ENCODE data around the gene LAPTM5. TPM values are rescaled to one million over a fixed set of nuclear protein-coding genes. Genes with fewer than 3 reads are reported as not detected.

The LAPTM5 gene
- polyA plus RNA-seq, 3 donors = 1,019 to 1,669 (median 1,153) TPM

DNA sequence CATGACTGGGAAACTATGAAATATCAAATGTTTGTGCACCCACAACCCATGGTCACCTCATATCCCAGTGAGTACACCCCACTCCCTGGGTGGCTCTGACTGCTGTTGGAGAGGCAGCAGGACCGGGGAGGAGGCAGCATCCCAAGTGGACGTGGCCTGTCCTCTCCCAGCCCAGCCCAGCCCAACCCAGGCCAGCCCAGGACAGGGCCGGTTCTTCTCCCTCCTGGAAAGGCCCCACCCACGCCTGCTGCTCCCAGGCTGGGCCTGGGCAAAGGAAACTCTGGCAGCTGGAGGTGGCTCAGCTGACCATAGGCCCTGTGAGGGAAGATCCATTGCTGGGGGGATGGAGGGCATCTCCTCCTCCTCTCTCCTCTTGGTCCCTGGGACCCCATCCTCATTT, 53.3 kb downstream of the LAPTM5 start:
- Histone ChIP-seq H3K36me3 (replicated peaks in 1 of 2; ENCODE audit: control insufficient read depth in 1 of 2, insufficient read depth in 2 of 2, low read length in 2 of 2) (no peaks in the 10 kb centered on the region), H3K4me3 (replicated peaks in 1 of 3; ENCODE audit: low read depth in 2 of 3, low read length in 3 of 3) (no peak overlapping the region), H3K9me3 (replicated peaks in 1 of 2; ENCODE audit: control insufficient read depth in 1 of 2, insufficient read depth in 1 of 2, low read length in 2 of 2) (no peaks in the 10 kb centered on the region), H3K4me1 (ENCODE audit: control insufficient read depth in 1 of 2, insufficient read depth in 2 of 2, low read length in 2 of 2) (no peaks in the 10 kb centered on the region), H2AFZ (ENCODE audit: insufficient read depth, low read depth, low read length, poor library complexity, severe bottlenecking) (no peak overlapping the region), H4K20me1 (ENCODE audit: insufficient read depth, low read length) (no peaks in the 10 kb centered on the region), H3K9ac (ENCODE audit: insufficient read depth, low read length, poor library complexity, severe bottlenecking) (no peak overlapping the region), H3K27ac (ENCODE audit: low read depth in 1 of 2, low read length in 2 of 2) (no peak overlapping the region), H3K79me2 (ENCODE audit: insufficient read depth, low read length) (no peaks in the 10 kb centered on the region), H3K4me2 (replicated peaks; ENCODE audit: extremely low read depth, low read length, poor library complexity, severe bottlenecking) (no peak overlapping the region), H3K27me3 (ENCODE audit: control insufficient read depth in 2 of 2, insufficient read depth in 2 of 2, low read length in 2 of 2) (no peaks in the 10 kb centered on the region)
- Mint-ChIP-seq H3K36me3 (no peaks in the 10 kb centered on the region), H3K4me3 (no peak overlapping the region), H3K27me3 (ENCODE audit: low read depth in 3 of 3) (peaks cover 0 to 15% (median 6%) of the 10 kb centered on the region in 3 donors), H3K9me3 (no peaks in the 10 kb centered on the region), H3K4me1 (no peaks in the 10 kb centered on the region), H3K27ac (no peak overlapping the region)
- intact Hi-C loops (cut with micrococcal nuclease) = loop anchor here in 1 of 2 donors (10.0 kb wide), 2 partner anchors 909 to 1009 kb away; no protein-coding TSS in a partner anchor
- WGBS (ENCODE audit: insufficient coverage) = no CpG with 5 or more reads among the region's 4 CpGs
- no peak for TF ChIP-seq CTCF (IDR thresholded peaks at IDR 0.05)
- DNase-seq = no peak

DNA sequence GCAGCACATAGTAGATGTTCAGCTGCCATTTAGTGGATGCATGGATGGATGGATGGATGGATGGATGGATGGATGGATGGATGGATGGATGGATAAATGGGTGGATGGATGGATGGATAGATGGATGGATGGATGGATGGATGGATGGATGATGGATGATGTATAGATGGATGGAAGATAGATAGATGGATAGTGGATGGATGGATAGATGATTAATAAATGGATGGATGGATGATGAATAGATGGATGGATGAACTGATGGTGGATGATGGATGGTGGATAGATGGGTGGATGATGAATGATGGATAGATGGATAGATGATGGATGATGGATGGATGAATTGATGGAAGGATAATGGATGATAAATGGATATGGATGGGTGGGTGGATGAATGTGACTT, 54.8 kb downstream of the LAPTM5 start:
- no peak for DNase-seq
- H3K36me3 Mint-ChIP-seq = no peaks in the 10 kb centered on the region

More for the DNA sequence above, 54.8 kb downstream of the LAPTM5 start:
- H3K27ac ChIP-seq (ENCODE audit: low read depth in 1 of 2, low read length in 2 of 2) = no peak overlapping the region
- no peaks in the 10 kb centered on the region for H4K20me1 ChIP-seq (ENCODE audit: insufficient read depth, low read length)
- H3K9ac ChIP-seq (ENCODE audit: insufficient read depth, low read length, poor library complexity, severe bottlenecking) = no peak overlapping the region
- Mint-ChIP-seq H3K4me1 (no peaks in the 10 kb centered on the region), H3K27me3 (ENCODE audit: low read depth in 3 of 3) (peaks cover 0 to 8% (median 3%) of the 10 kb centered on the region in 3 donors), H3K9me3 (no peaks in the 10 kb centered on the region), H3K4me3 (no peak overlapping the region), H3K27ac (no peak overlapping the region)
- intact Hi-C loops (cut with micrococcal nuclease) = loop anchor here in 1 of 2 donors (10.0 kb wide), 2 partner anchors 908 to 1008 kb away; no protein-coding TSS in a partner anchor
- H3K79me2 ChIP-seq (ENCODE audit: insufficient read depth, low read length) = no peaks in the 10 kb centered on the region
- no peak for TF ChIP-seq CTCF (IDR thresholded peaks at IDR 0.05)
- H2AFZ ChIP-seq (ENCODE audit: insufficient read depth, low read depth, low read length, poor library complexity, severe bottlenecking) = no peak overlapping the region
- no peaks in the 10 kb centered on the region for H3K9me3 ChIP-seq (replicated peaks in 1 of 2; ENCODE audit: control insufficient read depth in 1 of 2, insufficient read depth in 1 of 2, low read length in 2 of 2)
- no peak overlapping the region for H3K4me2 ChIP-seq (replicated peaks; ENCODE audit: extremely low read depth, low read length, poor library complexity, severe bottlenecking)
- H3K36me3 ChIP-seq (replicated peaks in 1 of 2; ENCODE audit: control insufficient read depth in 1 of 2, insufficient read depth in 2 of 2, low read length in 2 of 2) = no peaks in the 10 kb centered on the region
- no peak overlapping the region for H3K4me3 ChIP-seq (replicated peaks in 1 of 3; ENCODE audit: low read depth in 2 of 3, low read length in 3 of 3)
- H3K4me1 ChIP-seq (ENCODE audit: control insufficient read depth in 1 of 2, insufficient read depth in 2 of 2, low read length in 2 of 2) = no peaks in the 10 kb centered on the region
- no peaks in the 10 kb centered on the region for H3K27me3 ChIP-seq (ENCODE audit: control insufficient read depth in 2 of 2, insufficient read depth in 2 of 2, low read length in 2 of 2)
